SU-DHL-6 (cell line): ENCODE results near the gene TPD52L1.

Experiments
- H2AFZ ChIP-seq: fragments of 200-600 bp; sonication (generic); 2 replicates; pipeline ENCODE4 v1.6.1; 2014; ENCODE audit warnings: low read depth, mild to moderate bottlenecking, moderate library complexity, mixed read lengths, antibody characterized with exemption, low read length; ENCODE audit not compliant: severe bottlenecking
- H3F3A ChIP-seq: fragments of 200-600 bp; shearing (Covaris generic); 2 replicates; pipeline ENCODE4 v1.6.0; 2016; ENCODE audit warnings: antibody characterized with exemption, mild to moderate bottlenecking; ENCODE audit not compliant: insufficient read depth
- H3K27ac ChIP-seq: fragments of 200-600 bp; sonication (generic); 2 replicates; pipeline ENCODE4 v1.5.1; 2016; ENCODE audit warnings: low read depth, mild to moderate bottlenecking, low read length, moderate library complexity, mixed read lengths
- H3K27me3 ChIP-seq: fragments of 200-600 bp; sonication (generic), shearing (Covaris generic); 2 replicates; pipeline ENCODE4 v1.6.0; 2014; ENCODE audit warnings: mild to moderate bottlenecking, low read length
- H3K36me3 ChIP-seq: fragments of 200-600 bp; sonication (generic); 2 replicates; pipeline ENCODE4 v1.6.1; 2014; ENCODE audit warnings: mild to moderate bottlenecking, low read length, mixed read lengths
- H3K4me2 ChIP-seq: fragments of 300-600, 200-600 bp; shearing (Covaris generic), sonication (generic); 2 replicates; pipeline ENCODE4 v1.6.0; 2014; ENCODE audit warnings: low read length, low read depth, mild to moderate bottlenecking; ENCODE audit not compliant: poor library complexity, severe bottlenecking
- H3K4me3 ChIP-seq: fragments of 200-600 bp; sonication (generic); 2 replicates; pipeline ENCODE4 v1.5.1; 2014; ENCODE audit warnings: antibody characterized with exemption, low read length, mild to moderate bottlenecking, mixed read lengths; ENCODE audit not compliant: insufficient read depth, poor library complexity, severe bottlenecking
- H3K79me2 ChIP-seq: fragments of 200-600 bp; sonication (generic); 2 replicates; pipeline ENCODE4 v1.6.1; 2014; ENCODE audit warnings: mild to moderate bottlenecking, low read length, moderate library complexity; ENCODE audit not compliant: insufficient read depth
- H3K9ac ChIP-seq: fragments of 200-600 bp; sonication (generic); 2 replicates; pipeline ENCODE4 v1.7.0; 2014; ENCODE audit warnings: mild to moderate bottlenecking, low read length
- H3K9me2 ChIP-seq: fragments of 200-600 bp; sonication (generic); replicated peaks from 2 replicates; pipeline ENCODE4 v1.6.1; 2014; ENCODE audit warnings: low read length; ENCODE audit not compliant: insufficient read depth
- H3K9me3 ChIP-seq: fragments of 200-600 bp; sonication (generic); 2 replicates; pipeline ENCODE4 v1.6.1; 2014; ENCODE audit warnings: low read length, mixed read lengths; ENCODE audit not compliant: insufficient read depth
- H4K20me1 ChIP-seq: fragments of 200-600 bp; sonication (generic); 2 replicates; pipeline ENCODE4 v1.6.1; 2014; ENCODE audit warnings: low read depth, mild to moderate bottlenecking, antibody characterized with exemption, low read length, moderate library complexity, mixed read lengths
- EZH2phosphoT487 ChIP-seq: fragments of 200-600 bp; sonication (generic), shearing (Covaris generic); conservative IDR thresholded peaks from 2 replicates; pipeline ENCODE4 v1.6.1; 2018; ENCODE audit warnings: mild to moderate bottlenecking, antibody characterized with exemption, low read length, moderate library complexity, mixed read lengths
- TF ChIP-seq, protein P1 (sequence below): fragments of 200-600 bp; sonication (generic); IDR thresholded peaks from one replicate; pipeline ENCODE4 v1.5.1; 2017; ENCODE audit warnings: antibody characterized with exemption, mild to moderate bottlenecking, low read length, moderate library complexity; ENCODE audit not compliant: insufficient read depth, poor library complexity, severe bottlenecking

The TPD52L1 gene

DNA sequence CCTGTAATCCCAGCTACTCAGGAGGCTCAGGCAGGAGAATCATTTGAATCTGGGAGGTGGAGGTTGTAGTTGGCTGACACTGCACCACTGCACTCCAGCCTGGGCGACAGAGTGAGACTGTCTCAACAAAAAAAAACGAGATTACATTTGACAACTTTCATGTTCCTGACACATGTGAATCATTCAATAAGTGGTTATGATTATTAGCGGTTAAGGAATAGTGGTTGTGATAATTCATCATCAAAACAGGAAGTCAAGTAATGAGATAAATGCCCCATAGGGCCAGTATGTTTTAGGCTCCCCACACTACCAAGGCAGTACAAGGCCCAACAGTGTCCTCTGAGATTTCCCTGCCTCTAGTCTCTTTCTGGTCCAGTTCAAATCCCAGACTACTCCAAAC lies 145.7 kb downstream of the TPD52L1 start:
- peaks cover 52% of the 10 kb centered on the region for H3K79me2 ChIP-seq
- H3K36me3 ChIP-seq = peaks cover 47% of the 10 kb centered on the region

DNA sequence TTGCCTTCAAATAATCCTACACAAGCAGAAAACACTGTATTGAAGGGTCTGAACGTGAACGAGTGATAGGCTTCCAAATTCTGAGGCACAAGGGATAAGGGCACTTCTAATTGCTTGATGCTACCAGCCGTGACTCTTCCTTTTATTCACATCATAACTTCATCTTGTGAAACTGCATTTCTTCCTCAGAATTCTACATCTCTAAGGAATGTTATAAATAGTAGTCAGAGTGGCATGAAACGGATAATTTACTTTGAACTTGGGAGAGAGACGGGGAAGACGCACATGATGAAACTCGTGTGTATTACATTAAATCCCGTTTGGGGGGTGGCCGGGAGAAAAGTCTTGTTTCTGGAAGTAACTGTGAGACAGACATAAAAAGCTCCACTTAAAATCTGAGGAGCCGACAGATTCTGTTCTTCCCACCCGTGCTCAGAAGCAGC lies 147.4 kb downstream of the TPD52L1 start:
- Histone ChIP-seq H2AFZ (peak overlapping the region; percentile 68), H3K9me2 (no peaks in the 10 kb centered on the region), H3K27ac (peak overlapping the region; percentile 69; the same call in 1 of the 2 replicates), H3K9ac (peak overlapping the region; percentile 81), H3K4me3 (peak overlapping the region; percentile 76), H3F3A (peaks cover 14% of the 10 kb centered on the region), H3K36me3 (peaks cover 33% of the 10 kb centered on the region), H4K20me1 (no peaks in the 10 kb centered on the region), H3K9me3 (no peaks in the 10 kb centered on the region), H3K27me3 (no peaks in the 10 kb centered on the region), H3K79me2 (peaks cover 38% of the 10 kb centered on the region), H3K4me2 (peak overlapping the region; percentile 70)
- no peak for TF ChIP-seq EZH2phosphoT487
- TF ChIP-seq, protein P1, sequence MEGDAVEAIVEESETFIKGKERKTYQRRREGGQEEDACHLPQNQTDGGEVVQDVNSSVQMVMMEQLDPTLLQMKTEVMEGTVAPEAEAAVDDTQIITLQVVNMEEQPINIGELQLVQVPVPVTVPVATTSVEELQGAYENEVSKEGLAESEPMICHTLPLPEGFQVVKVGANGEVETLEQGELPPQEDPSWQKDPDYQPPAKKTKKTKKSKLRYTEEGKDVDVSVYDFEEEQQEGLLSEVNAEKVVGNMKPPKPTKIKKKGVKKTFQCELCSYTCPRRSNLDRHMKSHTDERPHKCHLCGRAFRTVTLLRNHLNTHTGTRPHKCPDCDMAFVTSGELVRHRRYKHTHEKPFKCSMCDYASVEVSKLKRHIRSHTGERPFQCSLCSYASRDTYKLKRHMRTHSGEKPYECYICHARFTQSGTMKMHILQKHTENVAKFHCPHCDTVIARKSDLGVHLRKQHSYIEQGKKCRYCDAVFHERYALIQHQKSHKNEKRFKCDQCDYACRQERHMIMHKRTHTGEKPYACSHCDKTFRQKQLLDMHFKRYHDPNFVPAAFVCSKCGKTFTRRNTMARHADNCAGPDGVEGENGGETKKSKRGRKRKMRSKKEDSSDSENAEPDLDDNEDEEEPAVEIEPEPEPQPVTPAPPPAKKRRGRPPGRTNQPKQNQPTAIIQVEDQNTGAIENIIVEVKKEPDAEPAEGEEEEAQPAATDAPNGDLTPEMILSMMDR = no peak

More for the DNA sequence above, 145.7 kb downstream of the TPD52L1 start:
- no peaks in the 10 kb centered on the region for H3K9me3 ChIP-seq
- no peak overlapping the region for H3K4me2 ChIP-seq
- H3F3A ChIP-seq = peaks cover 14% of the 10 kb centered on the region
- no peaks in the 10 kb centered on the region for H3K9me2 ChIP-seq
- no peak overlapping the region for H3K9ac ChIP-seq
- H3K27ac ChIP-seq = no peak overlapping the region
- no peaks in the 10 kb centered on the region for H3K27me3 ChIP-seq
- TF ChIP-seq EZH2phosphoT487 = no peak
- TF ChIP-seq, protein P1 = no peak
- no peak overlapping the region for H3K4me3 ChIP-seq
- no peaks in the 10 kb centered on the region for H4K20me1 ChIP-seq
- no peak overlapping the region for H2AFZ ChIP-seq

DNA sequence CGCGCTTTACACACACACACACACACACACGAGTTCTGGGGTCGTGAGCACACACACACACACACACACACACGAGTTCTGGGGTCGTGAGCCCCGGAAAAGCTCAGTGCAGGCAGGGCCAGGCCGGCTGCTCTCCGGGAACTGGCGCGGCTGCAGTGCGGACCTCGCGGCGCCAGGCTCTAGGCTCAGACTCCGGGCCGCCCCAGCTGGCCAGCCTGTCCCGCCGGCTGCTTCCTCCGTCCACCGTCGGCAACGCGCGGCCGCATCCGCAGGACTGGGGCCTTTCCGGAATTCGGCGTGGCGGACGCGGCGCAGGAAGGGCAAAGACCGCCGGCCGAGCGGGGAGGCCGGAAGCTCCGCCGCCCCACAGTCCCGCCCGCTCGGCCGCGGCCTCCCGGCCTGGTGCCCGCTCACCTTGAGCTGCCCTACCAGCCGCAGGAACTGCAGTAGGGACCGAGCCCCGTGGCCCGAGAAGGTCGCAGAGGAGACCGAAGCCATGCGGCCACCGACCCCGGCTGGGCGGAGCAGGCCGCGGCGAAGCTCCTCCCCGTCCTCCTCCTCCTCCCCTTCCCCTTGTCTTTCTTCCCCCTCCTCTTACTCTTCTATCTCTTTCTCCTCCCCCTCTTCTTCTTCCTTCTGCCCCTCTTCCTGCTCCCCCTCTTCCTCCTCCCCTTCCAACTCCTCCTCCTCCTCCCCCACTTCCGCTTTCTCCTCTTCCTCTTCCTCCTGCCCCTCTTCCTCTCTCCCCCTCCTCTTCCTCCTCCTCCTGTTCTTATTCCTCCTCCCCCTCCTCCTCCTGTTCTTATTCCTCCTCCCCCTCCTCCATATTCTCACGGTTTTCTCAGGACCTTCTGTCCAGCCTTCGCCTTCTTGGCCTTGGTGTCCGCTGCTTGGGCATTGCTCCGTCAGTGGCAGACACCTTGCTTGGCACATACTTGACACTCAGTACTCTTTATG lies 148.1 kb downstream of the TPD52L1 start, which contains the start of gene HDDC2:
TSS of gene HDDC2 (minus strand) at position 533 of the 957 bp plus-strand sequence. CDS start at position 498, 35 bp downstream.
- peak within 1 kb of the TSS; percentile 70 for H3K4me2 ChIP-seq
- H4K20me1 ChIP-seq = no peaks in the 10 kb centered on the region
- peaks cover 38% of the 10 kb centered on the region for H3K79me2 ChIP-seq
- H3K4me3 ChIP-seq = peak within 1 kb of the TSS; percentile 76
- no peaks in the 10 kb centered on the region for H3K27me3 ChIP-seq
- H3K9me2 ChIP-seq = no peaks in the 10 kb centered on the region
- peaks cover 28% of the 10 kb centered on the region for H3K36me3 ChIP-seq
- H3K9me3 ChIP-seq = no peaks in the 10 kb centered on the region
- H2AFZ ChIP-seq = peak within 1 kb of the TSS; percentile 68
- TF ChIP-seq, protein P1 = no peak
- no peak for TF ChIP-seq EZH2phosphoT487
- peak within 1 kb of the TSS; percentile 69 for H3K27ac ChIP-seq
- peak within 1 kb of the TSS; percentile 81 for H3K9ac ChIP-seq
- H3F3A ChIP-seq = peaks cover 14% of the 10 kb centered on the region
